Measurements from ENCODE around the gene JRKL. TPM values are rescaled to one million over a fixed set of nuclear protein-coding genes. Genes with fewer than 3 reads are reported as not detected.
A peak's percentile ranks its signal among the peaks of the same experiment; 100 is the strongest.

JRKL gene
- total RNA-seq, result 12.2 TPM

GRCh38 chr11:96389720-96390487 is at the start of gene JRKL, which contains the start of gene CCDC82:
Gene JRKL (plus strand): TSS chr11:96390013. CDS start chr11:96390650, 637 bp downstream.
Gene CCDC82 (minus strand): TSS chr11:96389912. CDS start chr11:96384747, 5,165 bp downstream.
- DNase-seq (ENCODE audit: low spot score), result peak; percentile 98

GRCh38 chr11:96340555-96340885 is 49.3 kb upstream of the JRKL start:
- DNase-seq (ENCODE audit: low spot score), result no peak

GRCh38 chr11:96341211-96342013 is 48.4 kb upstream of the JRKL start:
- peak; percentile 66 for DNase-seq (ENCODE audit: low spot score)

GRCh38 chr11:96342014-96342960 is 47.5 kb upstream of the JRKL start:
- DNase-seq (ENCODE audit: low spot score), result no peak

- peak; percentile 96 for DNase-seq (ENCODE audit: low spot score)
Observed at GRCh38 chr11:96342961-96343711, 46.7 kb upstream of the JRKL start, which contains the start of gene MAML2. Gene MAML2 (minus strand): TSS chr11:96343195. CDS start chr11:96341895, 1,300 bp downstream.

- DNase-seq (ENCODE audit: low spot score), result no peak
Observed at GRCh38 chr11:96356848-96357247, 33.0 kb upstream of the JRKL start.

- DNase-seq (ENCODE audit: low spot score), result no peak
Observed at GRCh38 chr11:96357794-96358193, 32.0 kb upstream of the JRKL start.

GRCh38 chr11:96358321-96358720 is 31.5 kb upstream of the JRKL start:
- DNase-seq (ENCODE audit: low spot score), result no peak

GRCh38 chr11:96361778-96362177 is 28.0 kb upstream of the JRKL start:
- no peak for DNase-seq (ENCODE audit: low spot score)

GRCh38 chr11:96365493-96365892 is 24.3 kb upstream of the JRKL start:
- DNase-seq (ENCODE audit: low spot score), result no peak

GRCh38 chr11:96366024-96366423 is 23.8 kb upstream of the JRKL start:
- DNase-seq (ENCODE audit: low spot score), result no peak

- DNase-seq (ENCODE audit: low spot score), result no peak
Observed at GRCh38 chr11:96367342-96367741, 22.5 kb upstream of the JRKL start.

GRCh38 chr11:96373826-96374225 is 16.0 kb upstream of the JRKL start:
- no peak for DNase-seq (ENCODE audit: low spot score)

- no peak for DNase-seq (ENCODE audit: low spot score)
Observed at GRCh38 chr11:96376796-96377195, 13.0 kb upstream of the JRKL start.

- no peak for DNase-seq (ENCODE audit: low spot score)
Observed at GRCh38 chr11:96384156-96384555, 5.7 kb upstream of the JRKL start.

- DNase-seq (ENCODE audit: low spot score), result no peak
Observed at GRCh38 chr11:96385187-96385586, 4.6 kb upstream of the JRKL start.

- no peak for DNase-seq (ENCODE audit: low spot score)
Observed at GRCh38 chr11:96388891-96389719, 708 bp upstream of the JRKL start.

- DNase-seq (ENCODE audit: low spot score), result no peak
Observed at GRCh38 chr11:96390488-96390792, 627 bp downstream of the JRKL start.

GRCh38 chr11:96391698-96392307 is 2.0 kb downstream of the JRKL start:
- no peak for DNase-seq (ENCODE audit: low spot score)
